ENCODE results near the gene AFAP1.

Gene AFAP1

DNA sequence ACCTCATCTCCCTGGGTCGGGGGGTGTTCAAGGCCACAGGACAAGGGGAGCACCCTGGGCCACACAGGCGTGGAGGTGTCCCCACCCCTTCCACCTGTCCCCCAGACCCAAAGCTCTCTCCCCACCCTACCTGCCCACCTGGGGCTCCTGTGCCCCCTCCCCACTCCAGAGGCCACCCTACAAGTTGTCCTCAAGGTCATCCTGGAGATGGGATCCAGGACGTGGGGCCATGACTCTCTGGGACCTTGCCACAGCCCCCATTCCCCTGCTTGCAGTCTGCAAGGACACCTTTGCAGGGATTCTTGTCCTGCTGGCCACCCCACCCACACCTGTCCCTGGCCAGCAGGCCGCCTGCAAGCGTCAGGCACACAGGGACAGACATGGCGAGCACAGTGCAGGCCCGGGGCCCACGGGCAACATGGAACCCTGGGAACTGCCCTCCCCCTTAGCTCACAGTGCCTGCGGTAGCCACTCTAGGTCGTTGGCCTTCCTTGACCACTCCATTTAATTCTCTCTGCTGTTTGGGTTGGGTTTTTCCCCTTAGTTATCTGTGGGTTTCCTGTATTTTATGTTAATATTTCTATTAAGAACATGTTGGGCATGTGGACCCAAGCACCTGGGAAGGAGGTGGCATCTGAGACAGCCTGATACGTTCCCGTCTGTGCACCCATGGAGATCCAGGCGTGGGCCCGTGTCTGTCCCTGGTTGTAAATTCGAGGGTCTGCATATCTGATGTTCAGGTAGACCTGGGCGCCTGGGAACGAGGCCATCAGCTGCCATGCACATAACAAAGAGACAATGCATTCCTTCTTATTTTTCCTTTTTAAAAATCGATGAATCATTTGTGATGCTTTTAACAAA lies 197.5 kb downstream of the AFAP1 start:
- POLR2A ChIA-PET: no interaction called here
- TF ChIP-seq, protein P1, sequence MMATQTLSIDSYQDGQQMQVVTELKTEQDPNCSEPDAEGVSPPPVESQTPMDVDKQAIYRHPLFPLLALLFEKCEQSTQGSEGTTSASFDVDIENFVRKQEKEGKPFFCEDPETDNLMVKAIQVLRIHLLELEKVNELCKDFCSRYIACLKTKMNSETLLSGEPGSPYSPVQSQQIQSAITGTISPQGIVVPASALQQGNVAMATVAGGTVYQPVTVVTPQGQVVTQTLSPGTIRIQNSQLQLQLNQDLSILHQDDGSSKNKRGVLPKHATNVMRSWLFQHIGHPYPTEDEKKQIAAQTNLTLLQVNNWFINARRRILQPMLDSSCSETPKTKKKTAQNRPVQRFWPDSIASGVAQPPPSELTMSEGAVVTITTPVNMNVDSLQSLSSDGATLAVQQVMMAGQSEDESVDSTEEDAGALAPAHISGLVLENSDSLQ (IDR thresholded peaks at IDR 0.05): no peak
- TF ChIP-seq LEF1 (IDR thresholded peaks at IDR 0.05; ENCODE audit: borderline replicate concordance) (no peak), SP1 (IDR thresholded peaks at IDR 0.05) (no peak), FOXK2 (IDR thresholded peaks at IDR 0.05) (no peak), NFRKB (IDR thresholded peaks at IDR 0.05) (no peak), ZNF384 (IDR thresholded peaks at IDR 0.05) (no peak), FOXM1 (IDR thresholded peaks at IDR 0.05; ENCODE audit: borderline replicate concordance) (no peak), HDGF (IDR thresholded peaks at IDR 0.05; ENCODE audit: borderline replicate concordance) (no peak), FOXA1 (IDR thresholded peaks at IDR 0.05) (no peak), L3MBTL2 (conservative IDR thresholded peaks at IDR 0.05) (no peak), SUZ12 (IDR thresholded peaks at IDR 0.05) (no peak), ARNT (IDR thresholded peaks at IDR 0.05) (no peak), CTBP1 (IDR thresholded peaks at IDR 0.05; ENCODE audit: borderline replicate concordance) (no peak), ELF4 (IDR thresholded peaks at IDR 0.05) (no peak), BHLHE40 (IDR thresholded peaks at IDR 0.05; ENCODE audit: borderline replicate concordance) (no peak), TARDBP (IDR thresholded peaks at IDR 0.05) (no peak)
- no peak for DNase-seq (ENCODE audit: extremely low spot score)
- CTCF ChIA-PET: no interaction called here

DNA sequence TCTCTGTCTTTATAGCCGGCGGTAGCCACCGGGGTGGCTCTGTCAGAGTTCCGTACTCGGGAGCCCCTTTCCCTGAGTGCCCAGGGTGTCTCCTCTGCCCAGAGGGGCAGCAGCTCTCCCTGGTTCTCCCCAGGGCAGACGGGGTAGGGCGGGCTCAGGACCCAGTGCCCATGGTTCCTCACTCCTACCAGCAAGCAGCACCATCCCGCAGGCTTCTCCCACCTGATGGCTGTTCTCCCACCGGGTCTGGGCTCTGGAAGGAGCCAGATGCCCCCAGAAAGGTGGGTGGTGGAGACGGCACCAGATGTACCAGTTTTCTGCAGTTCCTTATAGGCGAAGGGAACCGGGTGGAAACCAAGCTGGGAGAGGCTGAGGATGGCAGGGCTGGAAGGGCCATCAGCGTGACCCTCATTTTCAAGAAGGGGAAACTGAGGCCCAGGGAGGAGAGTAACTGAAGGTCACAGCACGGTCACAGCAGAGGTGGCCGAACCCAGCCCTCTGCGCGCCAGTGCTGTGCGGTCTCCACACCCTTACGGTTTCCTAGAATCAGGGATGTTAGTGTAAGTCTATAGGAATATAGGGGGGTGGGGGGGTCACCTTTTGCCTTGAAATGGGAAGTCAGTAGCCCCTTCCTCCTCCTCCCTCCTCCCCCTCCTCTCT lies 198.7 kb downstream of the AFAP1 start:
- no peak for TF ChIP-seq FOXA1 (IDR thresholded peaks at IDR 0.05)
- no peak for TF ChIP-seq CTBP1 (IDR thresholded peaks at IDR 0.05; ENCODE audit: borderline replicate concordance)
- no peak for TF ChIP-seq NFRKB (IDR thresholded peaks at IDR 0.05)
- no peak for TF ChIP-seq ELF4 (IDR thresholded peaks at IDR 0.05)
- TF ChIP-seq HDGF (IDR thresholded peaks at IDR 0.05; ENCODE audit: borderline replicate concordance): no peak
- CTCF ChIA-PET: no interaction called here
- POLR2A ChIA-PET: no interaction called here
- DNase-seq (ENCODE audit: extremely low spot score): no peak

DNA sequence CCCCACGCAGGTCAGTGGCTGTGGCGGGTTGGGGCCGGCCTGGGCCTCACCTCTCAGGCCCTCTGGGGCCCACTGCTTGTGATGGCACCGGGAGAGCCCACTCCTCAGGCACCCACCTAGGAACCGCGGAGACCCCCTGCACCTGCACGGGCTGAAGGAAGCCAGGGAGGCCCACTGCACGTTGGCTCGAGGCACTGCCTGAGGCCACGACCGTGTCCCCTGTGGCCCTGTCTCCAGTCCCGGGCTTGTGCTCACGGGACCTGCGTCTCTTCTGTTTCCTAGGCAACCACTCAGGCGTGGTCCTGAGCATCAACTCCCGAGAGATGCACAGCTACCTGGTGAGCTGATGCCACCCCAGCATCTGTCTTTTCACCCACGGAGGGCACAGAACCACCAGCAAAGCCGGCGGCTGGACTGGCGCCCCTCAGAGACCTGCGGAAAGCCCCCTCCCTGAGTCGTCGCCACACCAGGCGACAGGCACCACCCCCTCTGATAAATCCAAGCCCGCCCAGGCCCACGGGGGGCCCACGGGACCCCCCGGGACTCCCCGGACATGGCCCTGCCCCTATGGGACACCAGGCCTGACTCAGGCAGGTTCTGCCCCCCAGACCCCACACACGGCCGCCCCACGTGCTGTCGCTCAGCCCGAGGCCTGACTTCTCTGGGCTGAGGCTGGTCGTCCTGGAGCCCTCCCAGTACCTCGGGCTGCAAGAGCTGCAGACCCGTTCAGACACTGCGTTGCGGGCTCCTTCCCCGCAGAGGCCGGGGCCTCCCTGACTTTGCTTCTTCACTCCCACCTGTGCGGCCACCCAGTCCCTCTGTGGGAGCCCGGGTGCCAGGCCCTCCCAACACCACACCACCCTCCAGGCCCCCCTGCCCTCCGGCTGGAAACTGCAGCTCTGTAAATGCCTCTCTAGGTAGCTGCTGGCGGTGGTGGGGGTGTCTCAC lies 199.5 kb downstream of the AFAP1 start:
- ChIA-PET CTCF (no interaction called here), POLR2A (no interaction called here)
- no peak for DNase-seq (ENCODE audit: extremely low spot score)
- TF ChIP-seq ARNT (IDR thresholded peaks at IDR 0.05) (no peak), NFRKB (IDR thresholded peaks at IDR 0.05) (no peak), CTBP1 (IDR thresholded peaks at IDR 0.05; ENCODE audit: borderline replicate concordance) (no peak), FOXA1 (IDR thresholded peaks at IDR 0.05) (no peak), ZNF384 (IDR thresholded peaks at IDR 0.05) (no peak), FOXM1 (IDR thresholded peaks at IDR 0.05; ENCODE audit: borderline replicate concordance) (no peak), ELF4 (IDR thresholded peaks at IDR 0.05) (no peak)
- TF ChIP-seq, protein P1 (IDR thresholded peaks at IDR 0.05): no peak

DNA sequence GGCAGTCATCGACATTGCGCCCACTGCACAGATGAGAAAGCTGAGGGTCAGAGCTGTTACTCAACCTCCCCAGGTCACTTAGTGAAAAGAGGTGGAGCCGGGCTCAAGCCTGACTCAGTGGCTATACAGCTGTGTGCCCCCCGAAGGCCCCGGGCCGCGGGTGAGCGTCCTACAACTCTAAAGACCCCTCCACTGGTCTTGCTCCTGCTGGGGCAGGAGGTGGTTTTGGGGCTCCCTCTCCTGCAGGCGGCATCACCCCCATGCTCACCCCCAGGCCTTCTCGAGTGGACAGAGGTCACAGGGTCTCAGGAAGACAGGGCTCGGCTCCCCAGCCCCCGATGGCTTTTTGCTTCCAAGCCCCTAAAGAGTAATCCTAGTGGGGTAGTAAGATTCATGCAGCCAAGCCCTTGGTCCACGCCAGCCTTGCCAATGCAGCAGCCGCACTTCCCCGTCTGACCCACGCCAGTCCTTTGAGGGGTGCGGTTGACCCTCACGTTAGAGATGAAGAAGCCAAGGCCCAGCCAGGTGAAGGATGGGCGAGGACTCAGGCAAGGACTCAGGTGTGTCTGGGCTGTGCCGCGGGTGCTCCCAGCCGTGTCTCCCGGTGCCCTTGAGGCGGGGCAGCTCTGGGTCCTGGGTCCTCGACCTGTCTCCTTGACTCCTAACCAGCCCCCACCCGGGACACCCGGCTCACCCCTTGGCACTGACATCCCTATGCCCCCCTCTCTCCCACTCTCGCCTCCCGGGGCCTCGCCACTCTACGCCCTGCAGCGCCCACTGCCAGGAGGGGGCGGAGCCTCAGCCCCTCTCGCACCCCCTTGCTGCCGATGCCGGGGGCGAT lies 200.4 kb downstream of the AFAP1 start:
- ChIA-PET CTCF (no interaction called here), POLR2A (no interaction called here)
- TF ChIP-seq BHLHE40 (IDR thresholded peaks at IDR 0.05; ENCODE audit: borderline replicate concordance): no peak
- TF ChIP-seq FOXA1 (IDR thresholded peaks at IDR 0.05): no peak
- no peak for TF ChIP-seq SP1 (IDR thresholded peaks at IDR 0.05)
- TF ChIP-seq, protein P1 (IDR thresholded peaks at IDR 0.05): no peak
- no peak for TF ChIP-seq LEF1 (IDR thresholded peaks at IDR 0.05; ENCODE audit: borderline replicate concordance)
- TF ChIP-seq ZNF384 (IDR thresholded peaks at IDR 0.05): no peak
- no peak for TF ChIP-seq L3MBTL2 (conservative IDR thresholded peaks at IDR 0.05)
- TF ChIP-seq ARNT (IDR thresholded peaks at IDR 0.05): no peak
- no peak for TF ChIP-seq FOXK2 (IDR thresholded peaks at IDR 0.05)
- no peak for DNase-seq (ENCODE audit: extremely low spot score)

DNA sequence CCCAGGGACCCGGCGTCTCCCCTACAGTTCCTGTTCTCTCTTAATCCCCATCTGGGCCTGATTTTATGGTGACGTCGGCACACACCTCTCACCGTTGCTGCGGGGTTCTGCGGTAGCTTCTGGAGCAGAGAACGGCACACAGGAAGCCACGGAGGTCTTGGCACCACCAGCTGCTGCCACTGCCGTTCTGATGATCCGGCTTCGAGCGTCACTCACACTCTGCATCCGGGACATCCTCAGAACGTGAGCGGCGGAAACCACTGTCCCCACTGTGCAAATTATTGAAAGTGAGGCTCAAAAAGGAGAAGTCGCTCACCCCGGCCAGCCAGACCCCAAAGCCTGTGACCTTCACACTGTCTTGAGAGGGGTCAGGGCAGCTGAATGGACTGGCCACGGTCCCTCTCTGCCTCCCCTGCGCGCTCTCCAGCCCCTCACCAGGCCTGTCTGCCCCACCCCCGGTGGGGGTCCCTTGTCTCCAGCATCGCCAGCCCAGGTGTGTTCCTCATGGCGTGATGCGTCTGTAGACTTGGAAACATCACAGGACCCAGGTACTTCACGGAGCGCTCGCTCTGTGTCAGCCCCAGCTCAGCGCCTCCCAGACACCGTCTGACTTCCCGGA lies 201.1 kb downstream of the AFAP1 start:
- POLR2A ChIA-PET: no interaction called here
- CTCF ChIA-PET: no interaction called here

More for the DNA sequence above, 201.1 kb downstream of the AFAP1 start:
- TF ChIP-seq LEF1 (IDR thresholded peaks at IDR 0.05; ENCODE audit: borderline replicate concordance) (no peak), BHLHE40 (IDR thresholded peaks at IDR 0.05; ENCODE audit: borderline replicate concordance) (no peak), CTBP1 (IDR thresholded peaks at IDR 0.05; ENCODE audit: borderline replicate concordance) (no peak), L3MBTL2 (conservative IDR thresholded peaks at IDR 0.05) (no peak), NFRKB (IDR thresholded peaks at IDR 0.05) (no peak)
- TF ChIP-seq, protein P1 (IDR thresholded peaks at IDR 0.05): no peak
- DNase-seq (ENCODE audit: extremely low spot score): no peak
